CD4-positive, CD25-positive, alpha-beta regulatory T cell (primary cell): ENCODE data around the gene ARL2. TPM values are rescaled to one million over a fixed set of nuclear protein-coding genes. Genes with fewer than 3 reads are reported as not detected.
A peak's percentile ranks its signal among the peaks of the same experiment; 100 is the strongest.
"Not testable (repeated sequence)": the region's sequence is repeated elsewhere in the genome, so short reads cannot be mapped to it uniquely, and the experiment has no call there.

Source experiments
- ATAC-seq, 2 donors: fragments of 150-1000 bp; cut with Tn5 transposase; one replicate each; pipeline ENCODE4 v1.10.0; 2021; ENCODE audit warnings: low read depth in 2 of 2, moderate number of reproducible peaks in 2 of 2, moderate library complexity in 1 of 2
- DNase-seq, 3 donors: peaks; one replicate each; pipeline versions ENCODE4 v3.0.0 to v3.0.0-alpha.2; 2012 to 2022; ENCODE audit warnings: mixed read lengths in 1 of 3
- H3K27ac ChIP-seq: one replicate; pipeline ENCODE4 v1.7.0; 2013; ENCODE audit warnings: mild to moderate bottlenecking, low read length; ENCODE audit not compliant: insufficient read depth, poor library complexity, severe bottlenecking
- H3K27me3 ChIP-seq: one replicate; pipeline ENCODE4 v1.7.0; 2013; ENCODE audit warnings: low read length; ENCODE audit not compliant: control insufficient read depth, insufficient read depth
- H3K36me3 ChIP-seq: one replicate; pipeline ENCODE4 v1.7.0; 2013; ENCODE audit warnings: mild to moderate bottlenecking, low read length, moderate library complexity; ENCODE audit not compliant: control insufficient read depth, insufficient read depth
- H3K4me1 ChIP-seq: 2 replicates; pipeline ENCODE4 v1.7.0; 2013; ENCODE audit warnings: mild to moderate bottlenecking, low read length; ENCODE audit not compliant: insufficient read depth, control insufficient read depth, poor library complexity, severe bottlenecking
- H3K4me3 ChIP-seq: one replicate; pipeline ENCODE4 v1.7.0; 2013; ENCODE audit warnings: low read depth, mild to moderate bottlenecking, low read length, moderate library complexity
- H3K9me3 ChIP-seq, 2 experiments: 1 replicate in 1 of 2; 2 replicates in 1 of 2; pipeline ENCODE4 v1.7.0; 2013; ENCODE audit warnings: low read length in 2 of 2, mild to moderate bottlenecking in 1 of 2, moderate library complexity in 1 of 2; ENCODE audit not compliant: control insufficient read depth in 2 of 2
- H3K27ac Mint-ChIP-seq, 3 donors: one replicate each; pipeline ENCODE4 v1.8.0; 2020 to 2022; ENCODE audit warnings: mild to moderate bottlenecking in 3 of 3, mixed read lengths in 3 of 3, moderate library complexity in 2 of 3
- H3K27me3 Mint-ChIP-seq: one replicate; pipeline ENCODE4 v1.8.0; 2022; ENCODE audit warnings: mild to moderate bottlenecking, mixed read lengths
- H3K36me3 Mint-ChIP-seq: one replicate; pipeline ENCODE4 v1.8.0; 2020; ENCODE audit warnings: mixed read lengths
- H3K4me1 Mint-ChIP-seq, 4 donors: one replicate each; pipeline ENCODE4 v1.8.0; 2020 to 2022; ENCODE audit warnings: mixed read lengths in 4 of 4, mild to moderate bottlenecking in 1 of 4
- H3K4me3 Mint-ChIP-seq, 4 donors: one replicate each; pipeline ENCODE4 v1.8.0; 2020 to 2022; ENCODE audit warnings: mild to moderate bottlenecking in 4 of 4, mixed read lengths in 4 of 4, moderate library complexity in 3 of 4
- H3K9me3 Mint-ChIP-seq, 7 donors: one replicate each; pipeline ENCODE4 v1.8.0; 2020 to 2022; ENCODE audit warnings: mixed read lengths in 7 of 7, mild to moderate bottlenecking in 3 of 7, moderate library complexity in 2 of 7
- polyA plus RNA-seq, 4 donors: library from polyadenylated mRNA; unstranded; fragments of 300-500 nt; fragmentation: Illumina TruSeq; gene quantifications; one replicate each; pipeline ENCODE4 v1.2.3, GENCODE V29; 2021
- total RNA-seq: library from RNA; stranded (reverse); gene quantifications from one replicate; pipeline ENCODE4 v1.2.3, GENCODE V29; 2022

ARL2 gene
- total and polyA plus RNA-seq, 5 donors from 2014 or later = 16.5 to 67.6 (median 64.8) TPM

DNA sequence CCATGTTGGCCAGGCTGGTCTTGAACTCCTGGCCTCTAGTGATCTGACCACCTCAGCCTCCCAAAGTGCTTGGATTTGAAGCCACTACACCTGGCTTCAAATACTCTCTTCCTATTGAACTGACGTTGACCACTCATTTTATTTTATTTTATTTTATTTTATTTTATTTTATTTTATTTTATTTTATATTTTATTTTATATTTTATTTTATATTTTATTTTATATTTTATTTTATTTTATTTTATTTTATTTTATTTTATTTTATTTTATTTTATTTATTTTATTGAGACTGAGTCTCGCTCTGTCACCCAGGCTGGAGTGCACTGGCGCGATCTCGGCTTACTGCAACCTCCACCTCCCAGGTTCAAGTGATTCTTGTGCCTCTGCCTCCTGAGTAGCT is 30.6 kb upstream of the ARL2 start:
- H3K4me1 Mint-ChIP-seq, H3K4me3 Mint-ChIP-seq, H3K36me3 Mint-ChIP-seq: not testable (repeated sequence)

DNA sequence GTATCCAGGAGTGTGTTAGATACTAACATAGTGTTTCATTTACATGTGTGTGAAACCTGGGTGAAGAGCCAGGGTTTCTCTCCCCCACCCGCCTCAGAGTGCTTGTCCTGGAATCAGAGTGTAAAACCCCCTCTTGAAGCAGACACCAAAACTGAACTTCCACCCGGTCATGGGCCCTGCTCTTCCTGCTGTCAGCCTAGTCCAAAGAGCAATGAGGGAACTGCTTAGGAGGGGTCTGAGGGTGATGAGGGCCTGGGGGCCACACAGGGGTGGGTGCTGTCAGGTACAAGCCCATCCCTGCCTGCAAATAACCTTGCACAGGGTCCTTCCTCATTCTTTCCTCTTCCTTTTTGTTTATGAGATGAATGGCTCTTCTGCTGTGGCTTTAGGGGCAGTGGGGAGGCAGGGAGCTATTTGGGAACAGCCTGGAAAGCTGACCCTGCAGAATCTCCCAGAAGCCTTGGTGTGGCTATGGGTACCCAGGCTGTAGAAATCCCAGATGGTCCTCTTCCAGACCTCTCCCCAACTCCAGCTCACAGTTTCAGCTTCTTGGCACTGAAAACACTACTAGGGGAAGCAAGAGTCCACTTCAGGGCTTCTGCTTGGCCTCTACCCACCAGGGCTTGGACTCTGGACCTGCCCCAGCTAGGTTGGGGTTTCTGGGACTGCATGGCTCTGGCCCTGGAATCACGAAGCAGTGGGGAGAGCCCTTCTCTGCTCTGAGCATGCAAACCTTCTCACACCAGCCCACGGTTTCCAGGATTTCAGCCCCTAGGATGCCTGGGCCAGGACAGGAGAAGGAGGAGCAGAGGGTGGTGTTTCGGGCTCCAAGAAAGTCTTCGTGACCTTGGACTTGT is 25.7 kb upstream of the ARL2 start:
- no peak overlapping the region for H3K4me3 Mint-ChIP-seq

More for the DNA sequence above, 30.6 kb upstream of the ARL2 start:
- not testable (repeated sequence) for H3K9me3 ChIP-seq, H3K27ac Mint-ChIP-seq, H3K4me3 ChIP-seq, DNase-seq, H3K9me3 Mint-ChIP-seq, ATAC-seq, H3K36me3 ChIP-seq, H3K27me3 ChIP-seq, H3K4me1 ChIP-seq, H3K27ac ChIP-seq
- H3K27me3 Mint-ChIP-seq = peaks cover 10% of the 10 kb centered on the region

DNA sequence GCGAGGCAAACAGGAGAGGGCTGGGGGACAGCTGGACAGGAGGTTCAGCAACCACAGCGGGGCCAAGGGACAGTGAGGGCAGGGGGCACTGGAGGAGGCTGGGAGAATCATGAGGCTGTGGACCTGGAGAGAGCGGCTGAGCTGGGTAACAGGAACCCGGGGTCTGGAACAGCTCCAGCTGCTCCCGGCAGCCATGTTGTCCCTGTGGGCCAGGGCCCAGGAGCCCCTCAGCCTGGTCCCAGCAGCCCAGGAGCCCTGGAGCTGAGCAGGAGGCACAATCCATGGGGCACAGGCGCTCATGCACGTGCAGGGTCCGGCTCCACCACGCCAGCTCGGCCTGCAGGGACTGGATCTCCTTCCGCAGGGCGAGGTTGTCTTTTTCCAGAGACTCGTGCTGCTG is 24.5 kb upstream of the ARL2 start:
- Mint-ChIP-seq H3K27me3 (peaks cover 18% of the 10 kb centered on the region), H3K9me3 (no peaks in the 10 kb centered on the region), H3K4me1 (peaks cover 0 to 15% (median 8%) of the 10 kb centered on the region in 4 donors), H3K36me3 (no peaks in the 10 kb centered on the region), H3K27ac (no peak overlapping the region), H3K4me3 (no peak overlapping the region)
- H3K27me3 ChIP-seq = no peaks in the 10 kb centered on the region
- peaks cover 8% of the 10 kb centered on the region for H3K4me1 ChIP-seq
- H3K36me3 ChIP-seq = no peaks in the 10 kb centered on the region
- no peak for DNase-seq
- H3K9me3 ChIP-seq = no peaks in the 10 kb centered on the region
- ATAC-seq = no peak
- no peak overlapping the region for H3K4me3 ChIP-seq
- no peak overlapping the region for H3K27ac ChIP-seq

More for the DNA sequence above, 25.7 kb upstream of the ARL2 start:
- ATAC-seq (no peak), DNase-seq (no peak)
- Mint-ChIP-seq H3K9me3 (no peaks in the 10 kb centered on the region), H3K27me3 (peaks cover 18% of the 10 kb centered on the region), H3K27ac (peak overlapping the region in 1 of 3 donors; percentile 52), H3K36me3 (no peaks in the 10 kb centered on the region), H3K4me1 (peaks cover 0 to 15% (median 8%) of the 10 kb centered on the region in 4 donors)
- Histone ChIP-seq H3K27ac (no peak overlapping the region), H3K4me3 (no peak overlapping the region), H3K9me3 (no peaks in the 10 kb centered on the region), H3K4me1 (peaks cover 8% of the 10 kb centered on the region), H3K36me3 (no peaks in the 10 kb centered on the region), H3K27me3 (no peaks in the 10 kb centered on the region)

- H3K4me3 ChIP-seq = no peak overlapping the region
- no peaks in the 10 kb centered on the region for H3K9me3 ChIP-seq
- no peaks in the 10 kb centered on the region for H3K27me3 ChIP-seq
- Mint-ChIP-seq H3K4me1 (peaks cover 0 to 15% (median 8%) of the 10 kb centered on the region in 4 donors), H3K27me3 (peaks cover 23% of the 10 kb centered on the region), H3K27ac (peak overlapping the region in 1 of 3 donors; percentile 35), H3K4me3 (peak overlapping the region in 1 of 4 donors; percentile 13), H3K9me3 (no peaks in the 10 kb centered on the region), H3K36me3 (no peaks in the 10 kb centered on the region)
- DNase-seq (no peak), ATAC-seq (no peak)
- H3K27ac ChIP-seq = no peak overlapping the region
- peaks cover 8% of the 10 kb centered on the region for H3K4me1 ChIP-seq
- H3K36me3 ChIP-seq = no peaks in the 10 kb centered on the region
Measured at GRCh38 chr11:64990222-64990923, 23.6 kb upstream of the ARL2 start.

DNA sequence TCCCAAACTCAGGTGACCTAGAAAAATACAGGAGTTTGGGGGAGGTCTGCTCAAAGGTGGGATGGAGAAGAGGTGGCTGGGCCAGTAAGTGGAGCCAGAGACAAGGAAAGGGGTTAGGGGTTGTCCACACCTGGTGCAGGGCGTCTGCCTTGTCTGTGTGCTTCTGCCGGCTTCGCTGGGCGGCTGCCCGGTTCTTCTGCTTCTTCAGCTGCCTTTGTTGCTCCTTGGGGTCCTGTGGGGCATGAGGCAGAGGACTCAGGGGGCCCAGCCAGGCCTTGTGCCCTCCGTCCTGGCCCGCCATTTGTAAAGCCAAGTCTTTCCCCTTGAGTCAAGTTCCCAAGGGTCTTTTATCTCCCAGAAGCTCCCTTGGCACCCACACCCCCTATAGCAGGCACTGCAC is 19.6 kb upstream of the ARL2 start:
- Histone ChIP-seq H3K27me3 (no peaks in the 10 kb centered on the region), H3K36me3 (no peaks in the 10 kb centered on the region), H3K27ac (no peak overlapping the region), H3K9me3 (no peaks in the 10 kb centered on the region), H3K4me1 (peaks cover 8% of the 10 kb centered on the region), H3K4me3 (no peak overlapping the region)
- DNase-seq (no peak), ATAC-seq (no peak)
- Mint-ChIP-seq H3K27me3 (peaks cover 16% of the 10 kb centered on the region), H3K4me3 (no peak overlapping the region), H3K9me3 (no peaks in the 10 kb centered on the region), H3K4me1 (peaks cover 0 to 26% (median 18%) of the 10 kb centered on the region in 4 donors), H3K27ac (no peak overlapping the region), H3K36me3 (no peaks in the 10 kb centered on the region)

GRCh38 chr11:64996327-64996709 is 17.6 kb upstream of the ARL2 start:
- H3K36me3 Mint-ChIP-seq = no peaks in the 10 kb centered on the region
- H3K27ac Mint-ChIP-seq = peak overlapping the region in 1 of 3 donors; percentile 32
- peaks cover 0 to 17% (median 9%) of the 10 kb centered on the region in 4 donors for H3K4me1 Mint-ChIP-seq
- Histone ChIP-seq H3K36me3 (no peaks in the 10 kb centered on the region), H3K4me3 (no peak overlapping the region), H3K27ac (no peak overlapping the region), H3K9me3 (no peaks in the 10 kb centered on the region), H3K27me3 (no peaks in the 10 kb centered on the region), H3K4me1 (no peaks in the 10 kb centered on the region)
- H3K27me3 Mint-ChIP-seq = peaks cover 10% of the 10 kb centered on the region
- no peaks in the 10 kb centered on the region for H3K9me3 Mint-ChIP-seq
- no peak overlapping the region for H3K4me3 Mint-ChIP-seq
- ATAC-seq (no peak), DNase-seq (no peak)

DNA sequence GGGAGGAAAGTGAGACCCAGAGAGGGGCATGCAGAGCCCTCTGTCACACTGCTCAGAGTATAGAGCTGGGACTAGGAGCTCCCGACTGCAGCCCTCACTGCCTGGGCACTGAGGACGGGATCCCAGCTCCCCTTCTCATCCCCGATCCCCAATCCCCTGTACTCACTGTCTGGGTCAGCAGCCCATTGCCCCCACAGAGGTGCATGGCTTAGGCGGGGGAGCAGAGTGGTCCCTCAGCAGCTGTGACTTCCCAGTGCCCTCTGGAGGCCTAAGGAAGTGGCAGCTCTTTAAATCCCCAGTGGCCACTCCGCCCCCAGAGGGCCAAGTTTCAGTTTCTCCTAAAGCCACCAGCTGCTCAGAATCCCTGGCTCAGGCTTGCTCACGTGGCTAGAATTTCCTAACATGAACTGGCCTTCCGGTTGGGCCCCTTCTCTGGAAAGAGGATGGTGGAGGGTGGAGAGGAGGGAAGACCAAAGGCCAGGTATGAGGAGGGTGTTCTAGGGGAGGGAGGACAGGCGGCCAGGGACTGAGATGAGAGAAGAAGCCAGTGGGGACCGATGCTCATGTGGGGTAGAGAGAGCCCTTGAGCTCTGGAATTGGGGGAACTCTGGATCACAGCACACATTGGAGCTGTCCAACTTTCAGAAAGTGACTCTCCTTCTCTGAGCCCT is 17.1 kb upstream of the ARL2 start, which contains the start of gene BATF2:
BATF2 (minus strand) TSS at position 262 of the 671 bp plus-strand sequence; CDS start at position 205, 57 bp downstream.
- ATAC-seq (peak in 1 of 2 donors; percentile 47), DNase-seq (peak in 1 of 3 donors; percentile 21)
- Histone ChIP-seq H3K36me3 (no peaks in the 10 kb centered on the region), H3K27me3 (no peaks in the 10 kb centered on the region), H3K27ac (no peak within 1 kb of the TSS), H3K4me1 (no peaks in the 10 kb centered on the region), H3K9me3 (no peaks in the 10 kb centered on the region), H3K4me3 (no peak within 1 kb of the TSS)
- no peaks in the 10 kb centered on the region for H3K9me3 Mint-ChIP-seq
- peaks cover 10% of the 10 kb centered on the region for H3K27me3 Mint-ChIP-seq
- peaks cover 0 to 17% (median 7%) of the 10 kb centered on the region in 4 donors for H3K4me1 Mint-ChIP-seq
- no peak within 1 kb of the TSS for H3K4me3 Mint-ChIP-seq
- peak within 1 kb of the TSS in 1 of 3 donors; percentile 32 for H3K27ac Mint-ChIP-seq
- no peaks in the 10 kb centered on the region for H3K36me3 Mint-ChIP-seq
